DOHH2 (cell line): ENCODE data around the gene NOX1.

Experiments used
- CTCF ChIP-seq: fragments of 200-600 bp; sonication (generic); IDR thresholded peaks from one replicate; pipeline ENCODE4 v1.5.1; 2014; ENCODE audit warnings: antibody characterized with exemption, mild to moderate bottlenecking, low read depth, low read length; ENCODE audit not compliant: poor library complexity, severe bottlenecking
- EZH2phosphoT487 ChIP-seq: fragments of 200-600 bp; sonication (generic); IDR thresholded peaks from 2 replicates; pipeline ENCODE4 v1.6.1; 2017; ENCODE audit warnings: borderline replicate concordance, mild to moderate bottlenecking, antibody characterized with exemption, low read length, moderate library complexity, mixed read lengths

GRCh38 chrX:100798484-100799214, 75.5 kb downstream of the NOX1 start:
- no peak for TF ChIP-seq CTCF
- TF ChIP-seq EZH2phosphoT487 = no peak
